Fibroblast of skin of left biceps (primary cell): ENCODE measurements around the gene ZNF143.
"Not testable (repeated sequence)": the region's sequence is repeated elsewhere in the genome, so short reads cannot be mapped to it uniquely, and the experiment has no call there.

Experiments
- DNase-seq, 2 experiments: peaks; one replicate each; pipeline ENCODE4 v3.0.0-alpha.2; 2013; ENCODE audit warnings: low read depth in 2 of 2

ZNF143 gene

GRCh38 chr11:9498457-9499078, 37.8 kb downstream of the ZNF143 start:
- DNase-seq: no peak

DNA sequence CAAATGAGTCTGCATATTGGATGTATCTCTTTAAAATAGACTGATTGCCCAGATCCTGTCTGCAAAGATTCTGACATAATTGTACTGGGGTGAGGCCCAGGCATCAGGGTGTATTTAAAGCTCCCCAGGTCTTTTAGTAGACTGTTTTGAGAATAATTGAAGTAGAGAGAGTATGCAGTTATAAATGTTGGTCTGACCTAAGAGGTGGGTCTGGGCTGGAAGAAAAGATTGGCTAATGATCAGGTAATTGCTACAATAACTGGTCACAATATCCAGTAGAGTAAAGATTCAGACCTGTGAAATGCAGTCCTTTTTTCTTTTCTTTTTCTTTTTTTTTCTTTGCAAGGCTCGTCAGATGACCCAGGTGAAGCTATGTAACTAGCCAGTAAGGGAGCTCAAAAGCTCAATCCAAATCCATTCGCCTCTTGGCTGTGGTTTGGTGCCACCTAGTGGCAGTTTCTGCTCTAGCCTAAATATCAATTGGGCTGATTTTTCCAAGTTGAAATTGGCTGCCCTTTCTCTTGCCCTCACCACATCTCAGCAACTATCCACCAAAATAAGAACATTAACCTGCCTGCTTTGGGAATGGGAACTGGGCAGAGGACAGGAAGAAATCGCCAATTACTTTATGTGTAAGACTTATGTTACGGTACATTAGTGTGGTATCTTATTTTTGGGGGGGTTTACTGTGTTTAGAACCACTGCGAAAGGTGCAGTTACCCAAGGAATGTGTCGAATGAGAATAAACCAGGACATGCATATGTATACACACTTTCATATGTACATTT, 45.9 kb downstream of the ZNF143 start:
- peak; percentile 37 to 40 for DNase-seq

DNA sequence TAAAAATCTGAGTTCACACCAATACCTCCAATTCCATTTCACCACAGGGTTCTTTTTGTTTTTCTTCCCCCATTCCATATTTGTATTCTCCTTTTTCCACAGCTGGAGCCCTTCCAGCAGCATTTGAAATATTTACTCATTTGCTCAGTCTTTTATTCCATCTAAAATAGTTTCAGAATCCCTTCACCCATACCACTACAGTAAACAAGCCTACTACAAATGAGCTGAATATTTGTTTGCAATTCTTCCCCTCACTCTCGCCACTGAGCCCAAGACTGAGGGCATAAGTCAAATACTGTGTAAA, 46.4 kb downstream of the ZNF143 start:
- DNase-seq: no peak

DNA sequence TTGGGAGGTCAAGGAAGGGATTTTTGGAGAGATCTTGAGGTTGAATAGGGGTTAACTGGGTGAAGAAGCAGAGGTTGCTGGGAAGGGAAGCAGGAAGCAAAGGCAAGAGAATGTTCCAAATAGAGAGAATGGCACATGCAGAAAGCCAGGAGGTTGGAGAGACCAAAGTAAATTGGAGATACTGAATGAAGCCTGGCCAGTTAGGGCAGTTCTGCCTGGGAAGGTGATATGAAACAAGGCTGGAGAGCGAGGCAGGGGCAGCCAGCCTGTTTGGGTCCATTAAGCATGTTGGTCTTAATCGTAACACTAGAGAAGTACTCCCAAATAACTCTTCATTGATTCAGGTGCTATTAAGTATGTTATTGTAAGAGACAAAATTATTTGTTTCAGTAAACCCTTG, 48.2 kb downstream of the ZNF143 start:
- no peak for DNase-seq

- DNase-seq: no peak
Measured at GRCh38 chr11:9512370-9513019, 51.7 kb downstream of the ZNF143 start.

DNA sequence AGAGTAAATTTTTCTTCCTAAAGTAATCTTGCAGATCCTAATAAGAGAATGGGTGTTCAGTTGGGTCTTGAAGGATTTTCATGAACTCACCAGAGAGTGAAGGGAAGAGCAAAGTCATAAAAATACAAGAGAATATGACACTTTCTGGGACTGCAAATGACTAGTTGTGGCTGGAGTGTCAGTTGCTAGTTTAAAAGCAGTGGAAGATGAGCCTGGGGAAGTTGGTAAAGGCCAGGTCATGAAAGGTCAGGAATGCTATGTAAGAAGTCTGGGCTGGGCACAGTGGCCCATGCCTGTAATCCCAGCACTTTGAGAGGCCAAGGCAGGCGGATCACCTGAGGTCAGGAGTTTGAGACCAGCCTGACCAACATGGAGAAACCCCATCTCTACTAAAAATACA, 53.8 kb downstream of the ZNF143 start:
- not testable (repeated sequence) for DNase-seq

GRCh38 chr11:9516113-9516512, 55.3 kb downstream of the ZNF143 start:
- DNase-seq: no peak

- no peak for DNase-seq
Measured at GRCh38 chr11:9518835-9519410, 58.1 kb downstream of the ZNF143 start.

GRCh38 chr11:9524001-9524400, 63.2 kb downstream of the ZNF143 start:
- no peak for DNase-seq

DNA sequence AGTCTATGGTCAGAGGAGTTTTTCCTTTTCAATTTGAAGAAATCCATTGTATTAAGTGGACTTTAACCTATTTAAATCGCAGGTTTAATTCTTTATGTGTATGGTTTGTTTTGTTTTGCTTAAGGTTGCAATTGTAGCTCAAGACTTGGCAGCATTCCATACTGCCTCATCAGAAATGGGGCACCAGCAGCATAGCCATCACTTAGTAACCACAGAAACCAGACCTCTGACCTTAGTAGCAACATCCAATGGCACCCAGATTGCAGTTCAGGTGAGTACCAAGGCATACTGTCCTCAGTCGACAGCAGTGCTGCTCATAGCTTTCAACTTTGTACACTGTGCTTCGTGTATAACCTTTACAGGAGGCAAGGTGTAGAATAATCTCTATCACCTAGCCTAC, 64.3 kb downstream of the ZNF143 start:
- DNase-seq: no peak

DNA sequence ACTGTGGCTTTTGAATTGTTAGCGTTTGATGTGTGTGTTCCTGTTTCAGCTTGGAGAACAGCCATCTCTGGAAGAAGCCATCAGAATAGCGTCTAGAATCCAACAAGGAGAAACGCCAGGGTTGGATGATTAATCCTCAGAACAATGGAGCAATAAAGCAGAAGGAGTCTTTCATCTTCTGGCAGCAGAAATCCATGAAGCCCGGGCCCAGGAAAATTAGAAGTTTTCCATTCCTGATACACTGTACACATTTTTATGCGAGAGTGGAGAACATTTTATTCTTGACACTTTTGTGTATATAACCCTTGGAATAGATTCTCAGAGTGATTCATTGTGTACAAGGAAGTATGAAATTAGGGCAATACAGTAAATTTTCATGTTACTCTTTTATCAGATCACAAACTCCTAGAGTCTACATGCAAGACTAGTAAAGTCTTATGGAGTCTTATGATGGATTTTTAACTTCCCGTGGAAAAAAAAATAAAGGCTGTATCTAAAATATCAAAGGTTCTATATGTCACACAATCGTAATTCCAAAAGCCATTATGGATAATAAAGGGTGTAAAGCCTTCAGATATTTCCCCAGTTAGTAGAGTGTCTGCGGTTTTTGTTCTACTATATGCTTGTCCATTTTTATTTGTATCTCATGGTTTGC, 66.8 kb downstream of the ZNF143 start:
- DNase-seq: peak; percentile 76 to 79

GRCh38 chr11:9528136-9528501, 67.3 kb downstream of the ZNF143 start:
- no peak for DNase-seq

- no peak for DNase-seq
Measured at GRCh38 chr11:9528573-9529333, 67.9 kb downstream of the ZNF143 start.

DNA sequence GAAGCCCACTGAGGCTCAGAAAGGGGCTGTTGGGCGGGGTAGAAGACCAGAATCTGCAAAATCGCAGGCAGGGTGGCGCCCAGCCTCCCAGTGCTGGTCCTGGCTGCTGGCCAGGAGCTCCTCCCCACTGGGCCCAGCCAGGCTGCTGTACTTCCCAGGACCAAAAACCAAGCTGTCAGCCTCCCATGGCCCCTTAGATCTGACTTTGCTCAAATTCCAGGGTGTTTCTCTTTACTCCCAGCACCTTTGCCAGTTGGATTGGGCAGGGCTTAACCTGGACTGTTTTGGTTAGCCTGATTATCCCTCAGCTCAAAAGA, 68.5 kb downstream of the ZNF143 start:
- DNase-seq: no peak

- DNase-seq: no peak
Measured at GRCh38 chr11:9530020-9530621, 69.3 kb downstream of the ZNF143 start.

- no peak for DNase-seq
Measured at GRCh38 chr11:9530901-9531625, 70.3 kb downstream of the ZNF143 start.

DNA sequence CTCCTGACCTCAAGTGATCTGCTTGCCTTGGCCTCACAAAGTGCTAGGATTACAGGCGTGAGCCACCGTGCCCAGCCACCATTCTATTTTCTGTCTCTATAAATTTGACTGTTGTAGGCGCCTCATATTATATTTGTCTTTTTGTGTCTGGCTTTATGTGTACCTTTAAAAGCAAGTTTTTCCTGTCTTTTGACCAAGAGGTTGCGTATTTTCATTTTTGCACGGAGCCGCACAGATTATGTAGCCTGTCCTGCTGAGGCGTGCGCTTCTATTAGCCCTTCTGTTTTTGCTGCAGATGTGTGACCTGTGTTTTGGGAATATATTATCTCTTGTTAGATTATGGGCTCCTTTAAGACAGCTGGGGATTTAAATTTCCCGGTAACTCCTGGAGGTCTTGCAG, 72.2 kb downstream of the ZNF143 start:
- DNase-seq: no peak

- no peak for DNase-seq
Measured at GRCh38 chr11:9533736-9534473, 73.1 kb downstream of the ZNF143 start.

- no peak for DNase-seq
Measured at GRCh38 chr11:9535189-9535781, 74.5 kb downstream of the ZNF143 start.

- no peak for DNase-seq
Measured at GRCh38 chr11:9538548-9538947, 77.7 kb downstream of the ZNF143 start.
